GM12878 (cell line): ENCODE results near the gene SLC1A2. TPM values are rescaled to one million over a fixed set of nuclear protein-coding genes. Genes with fewer than 3 reads are reported as not detected.

Source experiments
- ATAC-seq: fragments of 200-7000 bp; cut with Tn5 transposase; 3 replicates; pipeline ENCODE4 v1.9.1; 2020; ENCODE audit warnings: mild to moderate bottlenecking, moderate library complexity
- BruUV-seq: library from RNA; stranded (reverse); fragments of 400-500 nt; replicated peaks from 2 replicates; lab custom pipeline; 2021; lab: Mats Ljungman, UMichigan
- CTCF ChIA-PET: fragments of 300-600 bp; sonication (Branson Sonifier 250); formaldehyde crosslinking; extraction: SDS; loops from one replicate; lab custom pipeline; 2021; ENCODE audit warnings: inconsistent platforms; lab: Yijun Ruan, JAX
- POLR2A ChIA-PET: fragments of 350-600 bp; formaldehyde crosslinking; extraction: SDS; loops from one replicate; lab custom pipeline; 2021; ENCODE audit warnings: inconsistent platforms; lab: Charles Lee
- RAD21 ChIA-PET: fragments of 300-600 bp; sonication (Branson Sonifier 250); formaldehyde crosslinking; loops from one replicate; lab custom pipeline; 2023; ENCODE audit warnings: antibody characterized with exemption; ENCODE audit not compliant: unreplicated experiment; lab: Charles Lee
- SMC1A ChIA-PET: fragments of 300-600 bp; sonication (Branson Sonifier 250); formaldehyde crosslinking; loops from one replicate; lab custom pipeline; 2023; ENCODE audit not compliant: unreplicated experiment, uncharacterized antibody; lab: Charles Lee
- DNase-seq: peaks from one replicate; pipeline ENCODE4 v3.0.0-alpha.2; 2011; ENCODE audit warnings: low read depth, low spot score
- FAIRE-seq: peaks from 3 replicates; lab custom pipeline; 2011; peaks lifted over from hg19 to GRCh38; lab: Jason Lieb, UNC
- H2AFZ ChIP-seq: 2 replicates; pipeline ENCODE4 v1.6.0; 2011; ENCODE audit warnings: low read depth, low read length, control low read depth; ENCODE audit not compliant: control insufficient read depth
- H3K27ac ChIP-seq: 2 replicates; pipeline ENCODE4 v1.5.1; 2011; ENCODE audit warnings: control low read depth; ENCODE audit not compliant: control insufficient read depth, insufficient read depth
- H3K27me3 ChIP-seq, 2 experiments: replicated peaks in 1 of 2; 2 replicates each; pipeline versions ENCODE4 v1.6.0 to v1.6.1; 2011; ENCODE audit warnings: low read length in 1 of 2; ENCODE audit not compliant: control insufficient read depth in 2 of 2, insufficient read depth in 2 of 2
- H3K36me3 ChIP-seq, 2 experiments: 2 replicates each; pipeline ENCODE4 v1.5.1; 2011; ENCODE audit warnings: low read length in 1 of 2; ENCODE audit not compliant: control insufficient read depth in 2 of 2, insufficient read depth in 2 of 2
- H3K4me1 ChIP-seq: 2 replicates; pipeline ENCODE4 v1.6.1; 2011; ENCODE audit warnings: mild to moderate bottlenecking, low read length, moderate library complexity, mixed read lengths; ENCODE audit not compliant: control insufficient read depth, insufficient read depth
- H3K4me2 ChIP-seq: 2 replicates; pipeline ENCODE4 v1.6.0; 2011; ENCODE audit warnings: control low read depth; ENCODE audit not compliant: control insufficient read depth, insufficient read depth
- H3K4me3 ChIP-seq: fragments of 200-600 bp; sonication (generic); 2 replicates; pipeline ENCODE4 v1.5.1; 2016
- H3K79me2 ChIP-seq: 2 replicates; pipeline ENCODE4 v1.6.0; 2011; ENCODE audit warnings: low read length; ENCODE audit not compliant: control insufficient read depth, insufficient read depth
- H3K9ac ChIP-seq: 2 replicates; pipeline ENCODE4 v1.8.0; 2011; ENCODE audit warnings: low read length, control low read depth, mixed read lengths; ENCODE audit not compliant: control insufficient read depth, insufficient read depth
- H3K9me3 ChIP-seq: replicated peaks from 3 replicates; pipeline ENCODE4 v1.5.1; 2011; ENCODE audit warnings: mild to moderate bottlenecking, low read length; ENCODE audit not compliant: control insufficient read depth, insufficient read depth
- H4K20me1 ChIP-seq: 2 replicates; pipeline ENCODE4 v1.6.0; 2011; ENCODE audit not compliant: control insufficient read depth, insufficient read depth
- CHD2 ChIP-seq: IDR thresholded peaks from 2 replicates; pipeline ENCODE4 v1.6.1; 2011; ENCODE audit warnings: low read depth, low read length, improper control_type of control experiment, borderline replicate concordance
- RAD21 ChIP-seq: IDR thresholded peaks from 2 replicates; pipeline ENCODE4 v1.6.1; 2011; ENCODE audit warnings: mild to moderate bottlenecking, low read depth, low read length, moderate library complexity; ENCODE audit not compliant: insufficient read depth
- TCF3 ChIP-seq: IDR thresholded peaks from 2 replicates; pipeline ENCODE4 v1.6.1; 2012; ENCODE audit warnings: low read depth, mild to moderate bottlenecking, low read length, borderline replicate concordance; ENCODE audit not compliant: insufficient read depth
- ZNF622 ChIP-seq: fragments of 450-650 bp; IDR thresholded peaks from 2 replicates; pipeline ENCODE4 v1.6.1; 2017; ENCODE audit warnings: mild to moderate bottlenecking, inconsistent platforms
- WGBS: methylation state at CpG from one replicate; pipeline ENCODE4 v1.1.6; 2016; ENCODE audit warnings: low lambda C conversion rate; ENCODE audit not compliant: insufficient replicate concordance, insufficient coverage; ENCODE audit errors: missing lambda C conversion rate; 5-methylcytosine and 5-hydroxymethylcytosine counted together
- in situ Hi-C: fragments of 300-500 bp; cut with MboI; formaldehyde crosslinking; loops from 9 replicates; pipeline ENCODE4 v1.14.3; 2018; ENCODE audit warnings: mixed read lengths
- intact Hi-C: fragments of 100-400 bp; cut with micrococcal nuclease; formaldehyde crosslinking; loops from one replicate; pipeline ENCODE4 v1.14.2; 2022; ENCODE audit not compliant: unreplicated experiment
- polyA plus RNA-seq, 11 experiments: library from polyadenylated mRNA; depleted of rRNA in 4 of 11; unstranded in 6 of 11; stranded (reverse) in 5 of 11; fragments of >200 nt; fragmentation: Nextera tagmentation in 4 of 11; fragmentation: Illumina TruSeq in 1 of 11; extraction: Ambion mirVana in 4 of 11; extraction: Trizol in 1 of 11; gene quantifications; 1 replicate in 1 of 11; 2 replicates in 10 of 11; pipeline versions ENCODE4 v1.2.1 to v1.2.3, GENCODE V29; 2011 to 2016; ENCODE audit warnings: inconsistent platforms in 2 of 11, missing spikeins in 2 of 11, low read depth in 1 of 11
- total RNA-seq, 4 experiments: library from RNA; depleted of rRNA in 3 of 4; stranded (reverse); fragments of >200 nt in 3 of 4; fragmentation: Illumina TruSeq in 1 of 4; extraction: Trizol in 1 of 4; gene quantifications; 2 replicates each; pipeline versions ENCODE4 v1.2.1 to v1.2.3, GENCODE V29; 2013 to 2021
- TF ChIP-seq, protein P1 (sequence below): fragments of 450-650 bp; formaldehyde crosslinking; IDR thresholded peaks from 2 replicates; pipeline ENCODE4 v1.4.0; 2020; ENCODE audit warnings: mild to moderate bottlenecking, moderate library complexity

The SLC1A2 gene
- total and polyA plus RNA-seq, 10 of the 15 experiments (the other 5 are each of a cell fraction or from before 2014, with no cell fraction given) = 0.01 to 0.84 (median 0.22) TPM; not detected in 1

DNA sequence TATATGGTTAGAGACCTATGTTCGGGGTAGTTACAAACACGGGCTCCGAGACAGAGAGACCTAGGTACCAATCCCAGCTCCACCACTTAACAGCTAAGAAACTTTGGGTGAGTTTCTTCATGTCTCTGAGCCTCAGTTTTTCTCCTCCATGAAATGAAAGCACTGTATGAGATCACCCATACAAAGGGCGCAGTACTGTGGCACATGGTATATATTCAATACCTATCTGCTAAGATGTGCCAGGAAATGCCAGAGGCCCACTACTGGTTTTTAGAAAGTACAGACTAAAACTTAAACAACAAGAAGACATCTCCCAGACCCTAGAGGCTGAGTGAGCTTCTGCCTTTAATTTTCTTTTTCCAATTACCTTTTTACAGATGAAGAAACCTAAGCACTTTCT, 69.5 kb downstream of the SLC1A2 start:
- RAD21 ChIA-PET = no interaction called here
- no peak overlapping the region for H3K4me3 ChIP-seq
- SMC1A ChIA-PET = interaction anchor here (0.8 to 1.5 kb wide), 3 partner anchors 14 to 42 kb away, joined by 3 to 4 read pairs (median 4); no protein-coding TSS in a partner anchor
- BruUV-seq = no TSS peak
- H4K20me1 ChIP-seq = no peaks in the 10 kb centered on the region
- WGBS = 95% methylated on average over 4 of the region's 4 CpGs
- POLR2A ChIA-PET = interaction anchor here (0.6 to 1.4 kb wide), 3 partner anchors 9 to 18 kb away, joined by 3 to 5 read pairs (median 3); no protein-coding TSS in a partner anchor
- H3K79me2 ChIP-seq = no peaks in the 10 kb centered on the region
- FAIRE-seq (no peak), ATAC-seq (no peak), DNase-seq (no peak)
- H2AFZ ChIP-seq = no peak overlapping the region
- H3K27me3 ChIP-seq = no peaks in the 10 kb centered on the region
- intact Hi-C loops = no loop called here
- in situ Hi-C loops = no loop called here
- CTCF ChIA-PET = interaction anchor here (0.6 to 2.3 kb wide), 2 partner anchors 44 to 187 kb away, joined by 4 to 6 read pairs; no protein-coding TSS in a partner anchor
- no peak for TF ChIP-seq ZNF622
- TF ChIP-seq RAD21 = no peak
- TF ChIP-seq TCF3 = no peak
- TF ChIP-seq, protein P1, sequence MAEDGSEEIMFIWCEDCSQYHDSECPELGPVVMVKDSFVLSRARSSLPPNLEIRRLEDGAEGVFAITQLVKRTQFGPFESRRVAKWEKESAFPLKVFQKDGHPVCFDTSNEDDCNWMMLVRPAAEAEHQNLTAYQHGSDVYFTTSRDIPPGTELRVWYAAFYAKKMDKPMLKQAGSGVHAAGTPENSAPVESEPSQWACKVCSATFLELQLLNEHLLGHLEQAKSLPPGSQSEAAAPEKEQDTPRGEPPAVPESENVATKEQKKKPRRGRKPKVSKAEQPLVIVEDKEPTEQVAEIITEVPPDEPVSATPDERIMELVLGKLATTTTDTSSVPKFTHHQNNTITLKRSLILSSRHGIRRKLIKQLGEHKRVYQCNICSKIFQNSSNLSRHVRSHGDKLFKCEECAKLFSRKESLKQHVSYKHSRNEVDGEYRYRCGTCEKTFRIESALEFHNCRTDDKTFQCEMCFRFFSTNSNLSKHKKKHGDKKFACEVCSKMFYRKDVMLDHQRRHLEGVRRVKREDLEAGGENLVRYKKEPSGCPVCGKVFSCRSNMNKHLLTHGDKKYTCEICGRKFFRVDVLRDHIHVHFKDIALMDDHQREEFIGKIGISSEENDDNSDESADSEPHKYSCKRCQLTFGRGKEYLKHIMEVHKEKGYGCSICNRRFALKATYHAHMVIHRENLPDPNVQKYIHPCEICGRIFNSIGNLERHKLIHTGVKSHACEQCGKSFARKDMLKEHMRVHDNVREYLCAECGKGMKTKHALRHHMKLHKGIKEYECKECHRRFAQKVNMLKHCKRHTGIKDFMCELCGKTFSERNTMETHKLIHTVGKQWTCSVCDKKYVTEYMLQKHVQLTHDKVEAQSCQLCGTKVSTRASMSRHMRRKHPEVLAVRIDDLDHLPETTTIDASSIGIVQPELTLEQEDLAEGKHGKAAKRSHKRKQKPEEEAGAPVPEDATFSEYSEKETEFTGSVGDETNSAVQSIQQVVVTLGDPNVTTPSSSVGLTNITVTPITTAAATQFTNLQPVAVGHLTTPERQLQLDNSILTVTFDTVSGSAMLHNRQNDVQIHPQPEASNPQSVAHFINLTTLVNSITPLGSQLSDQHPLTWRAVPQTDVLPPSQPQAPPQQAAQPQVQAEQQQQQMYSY (CRISPR knock-in tag) = no peak
- TF ChIP-seq CHD2 = no peak
- no peaks in the 10 kb centered on the region for H3K36me3 ChIP-seq
- H3K4me2 ChIP-seq = no peak overlapping the region
- no peak overlapping the region for H3K27ac ChIP-seq
- H3K9ac ChIP-seq = no peak overlapping the region
- H3K9me3 ChIP-seq = no peaks in the 10 kb centered on the region
- peaks cover 7% of the 10 kb centered on the region for H3K4me1 ChIP-seq
